ENCODE results near the gene ADAMTSL5. TPM values are rescaled to one million over a fixed set of nuclear protein-coding genes. Genes with fewer than 3 reads are reported as not detected.

Gene ADAMTSL5
- total and polyA plus RNA-seq, 2 of the 13 experiments (the other 11 are each of a cell fraction or from before 2014, with no cell fraction given): 0.60 to 2.7 TPM

GRCh38 chr19:1561236-1561842 is 48.5 kb upstream of the ADAMTSL5 start (continued):
- TF ChIP-seq PBX2 (CRISPR knock-in tag; IDR thresholded peaks at IDR 0.05) (no peak), ETV5 (CRISPR knock-in tag; IDR thresholded peaks at IDR 0.05; ENCODE audit: borderline replicate concordance) (no peak)

- WGBS (ENCODE audit: low lambda C conversion rate): 94% methylated on average over 23 of the region's 25 CpGs
- Histone ChIP-seq H3K27ac (ENCODE audit: extremely low read length, insufficient read depth, low read length) (no peak overlapping the region), H3K79me2 (ENCODE audit: insufficient read depth, low read length) (peaks cover 3% of the 10 kb centered on the region), H3K4me2 (ENCODE audit: low read depth, low read length) (no peak overlapping the region), H3K36me3 (replicated peaks in 1 of 2; ENCODE audit: control insufficient read depth in 1 of 2, insufficient read depth in 2 of 2, low read length in 2 of 2) (peaks cover 0 to 4% of the 10 kb centered on the region in 2 experiments; a peak in 3 of 5 replicates), H4K20me1 (ENCODE audit: insufficient read depth, low read length) (no peaks in the 10 kb centered on the region), H3K4me3 (replicated peaks in 1 of 3; ENCODE audit: insufficient read depth in 1 of 3, low read depth in 2 of 3, low read length in 3 of 3) (no peak overlapping the region), H2AFZ (ENCODE audit: low read length) (no peak overlapping the region), H3K27me3 (ENCODE audit: control insufficient read depth in 1 of 2, insufficient read depth in 2 of 2, low read length in 2 of 2) (no peaks in the 10 kb centered on the region), H3K4me1 (ENCODE audit: insufficient read depth, low read length) (no peaks in the 10 kb centered on the region), H3K9me3 (ENCODE audit: low read length) (no peaks in the 10 kb centered on the region), H3K9ac (ENCODE audit: insufficient read depth, low read depth, low read length) (no peak overlapping the region)
- CTCF ChIA-PET (ENCODE audit: low intra/inter-chr PET ratio, low total read pairs): no interaction called here
- intact Hi-C loops (cut with micrococcal nuclease; ENCODE audit: unreplicated experiment) (no loop called here), in situ Hi-C loops (cut with HindIII; ENCODE audit: extremely low pct_ligation_motif_present, low pct_unique_long_range_greater_than_20kb) (no loop called here)
- TF ChIP-seq ZFP36L1 (CRISPR knock-in tag; IDR thresholded peaks at IDR 0.05): no peak
- no peak for TF ChIP-seq ZNF3 (CRISPR knock-in tag; IDR thresholded peaks at IDR 0.05)
- TF ChIP-seq ZBTB38 (CRISPR knock-in tag; IDR thresholded peaks at IDR 0.05): no peak
- no peak for TF ChIP-seq POGZ (CRISPR knock-in tag; IDR thresholded peaks at IDR 0.05)
- no peak for TF ChIP-seq NONO (IDR thresholded peaks at IDR 0.05)
- TF ChIP-seq NONO (CRISPR knock-in tag; conservative IDR thresholded peaks at IDR 0.05): no peak
- no peak for TF ChIP-seq SMARCE1 (IDR thresholded peaks at IDR 0.05; ENCODE audit: borderline replicate concordance)
- TF ChIP-seq PRDM4 (CRISPR knock-in tag; IDR thresholded peaks at IDR 0.05; ENCODE audit: borderline replicate concordance): no peak
- TF ChIP-seq ZNF7 (CRISPR knock-in tag; IDR thresholded peaks at IDR 0.05): no peak
- TF ChIP-seq ARHGAP35 (CRISPR knock-in tag; IDR thresholded peaks at IDR 0.05; ENCODE audit: borderline replicate concordance): no peak
- TF ChIP-seq ELF4 (CRISPR knock-in tag; IDR thresholded peaks at IDR 0.05; ENCODE audit: borderline replicate concordance): no peak
- TF ChIP-seq RFX1 (IDR thresholded peaks at IDR 0.05): no peak
- no peak for TF ChIP-seq ZBTB3 (CRISPR knock-in tag; IDR thresholded peaks at IDR 0.05; ENCODE audit: borderline replicate concordance, low read depth)
- no peak for TF ChIP-seq TERF1 (CRISPR knock-in tag; IDR thresholded peaks at IDR 0.05)
- TF ChIP-seq RARA (CRISPR knock-in tag; IDR thresholded peaks at IDR 0.05): no peak
- no peak for TF ChIP-seq KDM5B (CRISPR knock-in tag; IDR thresholded peaks at IDR 0.05; ENCODE audit: borderline replicate concordance)
- no TSS peak for BruUV-seq (replicated peaks)
- ATAC-seq: no peak
- POLR2A ChIA-PET: no interaction called here
- DNase-seq (ENCODE audit: low spot score): no peak
- no peak for FAIRE-seq
Measured at GRCh38 chr19:1560286-1560882, 47.6 kb upstream of the ADAMTSL5 start.

All from HepG2 (cell line).